ENCODE measurements around the gene ERMP1. TPM values are rescaled to one million over a fixed set of nuclear protein-coding genes. Genes with fewer than 3 reads are reported as not detected.

The ERMP1 gene
- total and polyA plus RNA-seq, 2 donors (not counting 1 experiment from before 2014, with no cell fraction given), result 4.9 to 10.6 TPM

DNA sequence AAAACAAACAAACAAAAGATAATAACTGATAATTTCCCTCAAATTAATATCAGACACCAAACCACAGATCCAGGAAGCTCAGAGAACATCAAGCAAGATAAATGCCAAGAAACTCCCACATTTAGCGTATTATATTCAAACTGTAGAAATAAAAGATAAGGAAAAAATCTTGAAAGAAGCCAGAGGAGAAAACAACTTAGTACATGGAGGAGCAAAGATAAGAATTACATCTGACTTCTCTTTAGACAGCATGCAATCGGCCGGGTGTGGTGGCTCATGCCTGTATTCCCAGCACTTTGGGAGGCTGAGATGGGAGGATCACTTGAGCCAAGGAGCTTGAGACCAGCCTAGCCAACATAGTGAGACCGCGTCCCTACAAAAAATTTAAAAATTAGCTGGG, 40.5 kb upstream of the ERMP1 start:
- Histone ChIP-seq H3K36me3 (replicated peaks in 1 of 2; ENCODE audit: control extremely low read depth in 1 of 2, control insufficient read depth in 1 of 2, extremely low read depth in 1 of 2, insufficient read depth in 2 of 2, low read length in 1 of 2) (peaks cover 0 to 3% of the 10 kb centered on the region in 2 experiments), H3K4me3 (ENCODE audit: control extremely low read depth in 1 of 5, extremely low read depth in 1 of 5, insufficient read depth in 1 of 5, low read depth in 2 of 5, low read length in 4 of 5) (no peak overlapping the region), H3K4me2 (replicated peaks; ENCODE audit: low read depth, low read length, poor library complexity, severe bottlenecking) (no peak overlapping the region), H3K9me3 (ENCODE audit: control extremely low read depth in 1 of 3, control insufficient read depth in 2 of 3, insufficient read depth in 1 of 3, low read length in 2 of 3) (peaks cover 0 to 3% (median 0%) of the 10 kb centered on the region in 3 donors), H3K4me1 (ENCODE audit: control insufficient read depth in 2 of 2, insufficient read depth in 2 of 2, low read length in 2 of 2) (peaks cover 0 to 7% of the 10 kb centered on the region in 2 donors), H2AFZ (ENCODE audit: insufficient read depth, low read depth, low read length, poor library complexity, severe bottlenecking) (no peak overlapping the region), H3K27me3 (replicated peaks in 1 of 4; ENCODE audit: control extremely low read depth in 1 of 4, control insufficient read depth in 3 of 4, insufficient read depth in 4 of 4, low read length in 3 of 4) (no peaks in the 10 kb centered on the region), H3K79me2 (ENCODE audit: control insufficient read depth, insufficient read depth, low read length) (no peaks in the 10 kb centered on the region), H4K20me1 (ENCODE audit: control insufficient read depth, insufficient read depth, low read length, poor library complexity, severe bottlenecking) (no peaks in the 10 kb centered on the region), H3K27ac (ENCODE audit: low read length in 2 of 2) (no peak overlapping the region), H3K9ac (ENCODE audit: low read length) (no peak overlapping the region)
- ChIA-PET POLR2A (no interaction called here), CTCF (no interaction called here)
- DNase-seq (no peak), ATAC-seq (ENCODE audit: low read depth) (no peak)
- no peaks in the 10 kb centered on the region for H3K9me3 Mint-ChIP-seq (ENCODE audit: insufficient read depth)
- 100% methylated on average over 2 of the region's 5 CpGs for WGBS (ENCODE audit: insufficient coverage)
- peaks cover 7% of the 10 kb centered on the region for H3K4me1 Mint-ChIP-seq
- intact Hi-C loops (cut with micrococcal nuclease), result no loop called here
- H3K27me3 Mint-ChIP-seq, result no peaks in the 10 kb centered on the region
- no peak overlapping the region for H3K4me3 Mint-ChIP-seq
- no peak for TF ChIP-seq EZH2 (IDR thresholded peaks at IDR 0.05; ENCODE audit: borderline replicate concordance, insufficient read depth, low read depth, low read length, poor library complexity, severe bottlenecking)
- TF ChIP-seq, protein P1, sequence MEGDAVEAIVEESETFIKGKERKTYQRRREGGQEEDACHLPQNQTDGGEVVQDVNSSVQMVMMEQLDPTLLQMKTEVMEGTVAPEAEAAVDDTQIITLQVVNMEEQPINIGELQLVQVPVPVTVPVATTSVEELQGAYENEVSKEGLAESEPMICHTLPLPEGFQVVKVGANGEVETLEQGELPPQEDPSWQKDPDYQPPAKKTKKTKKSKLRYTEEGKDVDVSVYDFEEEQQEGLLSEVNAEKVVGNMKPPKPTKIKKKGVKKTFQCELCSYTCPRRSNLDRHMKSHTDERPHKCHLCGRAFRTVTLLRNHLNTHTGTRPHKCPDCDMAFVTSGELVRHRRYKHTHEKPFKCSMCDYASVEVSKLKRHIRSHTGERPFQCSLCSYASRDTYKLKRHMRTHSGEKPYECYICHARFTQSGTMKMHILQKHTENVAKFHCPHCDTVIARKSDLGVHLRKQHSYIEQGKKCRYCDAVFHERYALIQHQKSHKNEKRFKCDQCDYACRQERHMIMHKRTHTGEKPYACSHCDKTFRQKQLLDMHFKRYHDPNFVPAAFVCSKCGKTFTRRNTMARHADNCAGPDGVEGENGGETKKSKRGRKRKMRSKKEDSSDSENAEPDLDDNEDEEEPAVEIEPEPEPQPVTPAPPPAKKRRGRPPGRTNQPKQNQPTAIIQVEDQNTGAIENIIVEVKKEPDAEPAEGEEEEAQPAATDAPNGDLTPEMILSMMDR (IDR thresholded peaks at IDR 0.05), result no peak
- no peak overlapping the region for H3K27ac Mint-ChIP-seq

DNA sequence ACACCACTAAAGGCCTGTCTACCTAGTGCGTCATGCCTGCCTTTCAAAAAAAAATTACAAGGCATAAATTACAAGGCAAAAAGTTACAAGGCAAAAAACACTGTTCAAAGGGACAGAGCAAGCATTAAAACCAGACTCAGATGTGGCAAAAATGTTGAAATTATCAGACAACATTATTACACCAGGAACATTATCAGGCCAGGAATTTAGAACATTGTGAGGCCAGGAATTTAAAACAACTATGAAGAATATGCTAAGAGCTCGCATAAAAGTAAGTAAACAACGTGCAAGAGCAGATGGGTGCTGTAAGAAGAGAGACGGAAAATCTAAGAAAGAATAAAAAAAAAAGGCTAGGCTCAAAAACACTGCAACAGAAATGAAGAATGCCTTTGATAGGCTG, 39.6 kb upstream of the ERMP1 start:
- ChIA-PET POLR2A (no interaction called here), CTCF (interaction anchor here (1.0 kb wide), 1 partner anchor 13 kb away, joined by 3 read pairs; no protein-coding TSS in a partner anchor)
- Histone ChIP-seq H2AFZ (ENCODE audit: insufficient read depth, low read depth, low read length, poor library complexity, severe bottlenecking) (no peak overlapping the region), H3K4me2 (replicated peaks; ENCODE audit: low read depth, low read length, poor library complexity, severe bottlenecking) (no peak overlapping the region), H4K20me1 (ENCODE audit: control insufficient read depth, insufficient read depth, low read length, poor library complexity, severe bottlenecking) (no peaks in the 10 kb centered on the region), H3K36me3 (replicated peaks in 1 of 2; ENCODE audit: control extremely low read depth in 1 of 2, control insufficient read depth in 1 of 2, extremely low read depth in 1 of 2, insufficient read depth in 2 of 2, low read length in 1 of 2) (peaks cover 0 to 3% of the 10 kb centered on the region in 2 experiments), H3K27ac (ENCODE audit: low read length in 2 of 2) (no peak overlapping the region), H3K9ac (ENCODE audit: low read length) (no peak overlapping the region), H3K4me1 (ENCODE audit: control insufficient read depth in 2 of 2, insufficient read depth in 2 of 2, low read length in 2 of 2) (peaks cover 0 to 7% of the 10 kb centered on the region in 2 donors), H3K27me3 (replicated peaks in 1 of 4; ENCODE audit: control extremely low read depth in 1 of 4, control insufficient read depth in 3 of 4, insufficient read depth in 4 of 4, low read length in 3 of 4) (no peaks in the 10 kb centered on the region), H3K9me3 (ENCODE audit: control extremely low read depth in 1 of 3, control insufficient read depth in 2 of 3, insufficient read depth in 1 of 3, low read length in 2 of 3) (peaks cover 0 to 3% (median 0%) of the 10 kb centered on the region in 3 donors), H3K79me2 (ENCODE audit: control insufficient read depth, insufficient read depth, low read length) (no peaks in the 10 kb centered on the region), H3K4me3 (ENCODE audit: control extremely low read depth in 1 of 5, extremely low read depth in 1 of 5, insufficient read depth in 1 of 5, low read depth in 2 of 5, low read length in 4 of 5) (no peak overlapping the region)
- DNase-seq, result no peak
- TF ChIP-seq EZH2 (IDR thresholded peaks at IDR 0.05; ENCODE audit: borderline replicate concordance, insufficient read depth, low read depth, low read length, poor library complexity, severe bottlenecking), result no peak
- TF ChIP-seq, protein P1 (IDR thresholded peaks at IDR 0.05), result no peak
- Mint-ChIP-seq H3K27ac (no peak overlapping the region), H3K9me3 (ENCODE audit: insufficient read depth) (no peaks in the 10 kb centered on the region), H3K4me3 (no peak overlapping the region), H3K4me1 (peaks cover 7% of the 10 kb centered on the region), H3K27me3 (no peaks in the 10 kb centered on the region)
- no peak for ATAC-seq (ENCODE audit: low read depth)
- intact Hi-C loops (cut with micrococcal nuclease), result no loop called here
- WGBS (ENCODE audit: insufficient coverage), result 75% methylated on average over 4 of the region's 4 CpGs
